Measurements from ENCODE around the gene ARG1.

Gene ARG1

DNA sequence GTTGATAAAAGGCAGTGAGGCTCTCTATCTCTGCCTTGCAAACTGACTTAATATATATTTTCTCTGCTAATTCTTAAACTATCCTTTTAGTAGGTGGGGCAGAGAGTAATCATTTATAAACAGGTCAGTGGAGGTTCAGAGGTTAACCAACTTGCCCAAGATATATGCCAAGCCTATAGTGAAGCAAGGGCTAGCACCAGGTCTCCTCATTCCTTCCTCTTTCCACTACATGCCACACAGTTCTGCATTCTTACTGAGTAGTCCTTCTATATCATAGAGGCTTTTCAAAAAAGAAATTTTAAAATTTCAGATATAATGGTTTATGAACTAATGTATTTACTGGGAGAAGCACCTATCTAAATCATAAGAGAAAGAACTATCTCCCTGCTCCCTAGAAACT lies 8.5 kb downstream of the ARG1 start:
- DNase-seq (ENCODE audit: low read depth, low spot score): no peak

GRCh38 chr6:131586543-131586942 lies 13.5 kb downstream of the ARG1 start:
- DNase-seq (ENCODE audit: low read depth, low spot score): no peak

DNA sequence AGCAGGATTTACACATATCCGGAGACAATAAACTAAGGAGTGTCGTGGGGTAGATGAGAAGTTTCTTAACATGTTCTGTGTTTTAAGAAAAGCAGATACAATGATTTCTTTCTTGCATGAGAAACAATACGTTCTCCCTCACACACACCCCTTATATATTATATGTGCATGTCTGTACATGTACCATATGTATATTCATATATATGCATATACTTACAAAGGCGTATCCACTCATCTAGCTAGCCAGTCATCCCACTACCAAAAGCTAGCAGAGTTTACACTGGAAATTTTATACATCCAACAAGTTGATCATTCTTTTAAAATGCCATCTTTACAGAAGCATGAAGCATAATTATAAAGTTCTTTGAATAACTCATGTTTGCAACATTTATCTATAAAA lies 14.9 kb downstream of the ARG1 start:
- DNase-seq (ENCODE audit: low read depth, low spot score): no peak

DNA sequence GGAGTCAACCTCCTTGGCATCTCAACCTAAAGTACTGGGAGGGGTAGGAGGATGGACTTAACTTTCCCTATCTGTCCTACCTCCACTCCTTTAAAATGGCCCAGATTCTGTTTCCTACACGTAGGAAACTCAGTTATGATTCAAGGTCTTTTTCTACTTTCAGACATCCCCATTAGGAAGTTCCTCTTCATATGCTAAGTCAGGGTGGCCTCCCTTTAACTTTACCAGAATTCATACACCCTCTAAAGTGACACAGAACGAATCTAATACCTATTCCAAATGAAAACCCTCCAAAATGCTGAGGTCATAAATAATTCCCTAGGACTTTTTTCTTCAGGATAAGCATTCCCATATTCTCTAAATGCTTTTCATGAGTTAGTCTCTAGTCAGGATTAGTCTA lies 15.6 kb downstream of the ARG1 start:
- no peak for DNase-seq (ENCODE audit: low read depth, low spot score)

DNA sequence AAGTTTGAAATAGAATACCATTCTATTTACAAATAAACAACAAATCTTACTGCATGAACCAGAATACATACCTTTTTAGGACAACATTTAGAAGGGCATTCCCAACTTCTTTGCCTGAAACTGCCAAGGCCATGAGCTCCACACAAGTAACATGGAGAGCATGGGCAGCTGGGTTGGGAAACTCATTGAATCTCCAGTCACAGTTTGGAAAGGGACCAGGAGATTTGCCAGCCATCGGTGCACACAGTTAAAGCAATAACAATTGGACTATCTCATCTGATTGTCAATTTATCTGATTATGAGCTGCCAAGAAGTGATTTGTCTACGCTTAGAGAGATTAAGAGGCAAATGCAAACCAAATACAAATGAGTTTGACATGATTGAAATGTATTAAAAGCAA lies 19.9 kb downstream of the ARG1 start:
- no peak for DNase-seq (ENCODE audit: low read depth, low spot score)

- DNase-seq (ENCODE audit: low read depth, low spot score): no peak
These were observed 21.0 kb downstream of the ARG1 start for GRCh38 chr6:131594074-131594473.

GRCh38 chr6:131597446-131597845 lies 24.4 kb downstream of the ARG1 start:
- no peak for DNase-seq (ENCODE audit: low read depth, low spot score)

- no peak for DNase-seq (ENCODE audit: low read depth, low spot score)
These were observed 27.7 kb downstream of the ARG1 start for GRCh38 chr6:131600716-131601115.

DNA sequence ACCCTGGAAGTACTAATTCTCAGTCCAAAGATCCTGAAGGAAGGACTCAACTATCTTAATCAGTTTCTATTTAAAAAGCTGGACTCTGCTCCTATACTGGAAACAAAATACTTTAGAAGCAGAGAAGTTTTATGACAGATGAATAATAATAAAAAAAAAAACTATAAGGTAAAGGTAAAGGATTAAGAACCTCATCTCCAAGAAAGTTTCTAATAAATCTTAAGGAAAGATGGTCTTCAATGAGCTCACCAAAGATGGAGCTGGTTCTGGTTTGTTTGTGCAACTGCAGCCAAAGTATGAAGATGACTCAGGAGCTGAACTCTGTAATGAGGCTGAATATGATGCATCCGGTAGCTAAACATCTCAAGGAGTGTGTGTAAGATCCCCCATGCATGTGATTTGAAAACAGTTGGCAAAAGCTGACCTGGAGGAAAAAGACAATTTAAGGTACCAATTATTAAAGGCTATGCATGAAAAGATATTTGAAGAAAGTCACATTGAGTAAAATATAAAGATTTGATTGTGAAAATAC lies 29.8 kb downstream of the ARG1 start:
- no peak for DNase-seq (ENCODE audit: low read depth, low spot score)

GRCh38 chr6:131613296-131613925 lies 40.4 kb downstream of the ARG1 start:
- DNase-seq (ENCODE audit: low read depth, low spot score): no peak

DNA sequence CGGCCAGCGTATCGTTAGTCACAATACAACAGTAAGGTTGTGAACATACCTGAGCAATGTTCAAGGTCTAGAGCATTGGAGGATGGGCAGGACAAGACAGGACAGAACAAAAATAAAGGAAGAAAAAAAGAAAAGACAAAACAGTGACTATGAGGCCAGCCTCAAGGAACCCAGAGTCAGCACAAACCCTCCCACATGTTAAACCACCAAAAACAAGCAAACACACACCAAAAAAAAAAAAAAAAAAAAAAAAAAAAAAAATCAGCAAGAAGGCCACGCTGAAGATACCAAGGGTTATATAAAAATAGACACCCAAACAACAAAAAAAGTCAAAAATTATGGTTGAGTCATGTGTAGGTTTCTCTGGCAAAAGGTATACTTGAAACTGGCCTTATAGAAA lies 42.2 kb downstream of the ARG1 start:
- DNase-seq (ENCODE audit: low read depth, low spot score): no peak

DNA sequence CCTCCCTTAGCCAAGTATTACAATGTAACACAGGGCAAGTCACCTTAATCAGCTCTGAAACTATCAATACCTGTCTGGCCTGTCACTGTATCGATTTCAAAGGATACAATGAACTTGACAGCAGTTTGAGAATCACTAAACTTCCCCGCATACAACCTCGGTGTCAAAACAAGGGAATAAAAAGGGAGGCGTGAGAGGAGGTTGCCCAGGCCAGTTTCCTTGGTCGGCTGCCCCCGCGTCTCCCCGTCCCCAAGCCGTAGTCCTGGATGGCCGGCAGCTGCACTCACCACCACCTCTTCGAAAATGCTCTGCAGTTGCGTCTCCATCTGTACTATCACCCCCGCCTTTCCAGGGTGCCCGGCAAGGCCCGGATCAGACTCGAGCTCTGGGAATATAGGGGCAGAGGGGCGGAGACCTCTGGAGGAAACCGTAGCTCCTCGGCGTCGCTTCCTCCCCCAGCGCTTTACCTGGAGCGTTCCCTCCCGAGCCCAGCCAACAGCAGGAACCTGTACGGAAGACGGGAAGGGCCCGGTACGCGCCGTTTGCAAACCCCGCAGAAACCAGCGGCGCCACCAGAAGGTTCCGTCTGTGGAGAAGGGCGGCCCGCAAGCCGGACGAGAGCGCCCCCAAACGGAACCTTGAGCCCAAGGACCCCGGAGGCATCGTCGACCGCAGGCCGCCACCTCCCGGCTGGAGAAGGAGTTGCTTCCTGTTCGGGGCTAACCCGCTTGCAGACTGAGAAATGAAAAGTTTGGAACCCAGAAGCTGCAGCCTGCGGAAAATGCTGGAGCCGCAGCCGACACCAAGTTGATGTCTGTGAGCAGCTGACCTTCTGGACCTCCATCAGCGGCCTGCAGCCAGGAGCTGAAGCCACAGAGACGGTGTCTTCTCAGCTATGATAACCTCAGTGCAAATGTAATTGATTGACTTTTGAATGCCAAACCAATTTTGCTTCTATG lies 55.0 kb downstream of the ARG1 start, which contains the start of gene MED23:
Gene MED23, minus strand, starts transcription at position 519 of the 959 bp plus-strand sequence. Its CDS starts 193 bp downstream, at position 326.
- peak; percentile 99 for DNase-seq (ENCODE audit: low read depth, low spot score)

DNA sequence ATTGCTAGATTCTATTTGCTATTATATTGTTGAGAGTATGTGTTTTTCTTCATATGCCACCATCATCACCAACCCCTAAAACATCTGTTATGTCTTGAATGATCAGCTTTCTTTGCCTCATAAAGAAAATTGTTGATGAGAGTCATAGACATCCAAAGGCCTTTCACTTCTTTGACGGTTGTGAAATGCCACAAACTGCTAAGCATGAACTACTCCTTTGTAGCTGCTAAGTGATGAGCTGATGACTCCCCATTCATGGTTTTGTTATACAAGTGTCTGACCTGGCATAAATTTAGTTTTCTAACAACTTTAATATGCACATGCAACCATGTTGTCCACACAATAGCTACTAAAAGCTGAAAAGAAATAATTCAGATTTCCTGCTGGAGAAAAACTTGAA lies 55.7 kb downstream of the ARG1 start:
- no peak for DNase-seq (ENCODE audit: low read depth, low spot score)

DNA sequence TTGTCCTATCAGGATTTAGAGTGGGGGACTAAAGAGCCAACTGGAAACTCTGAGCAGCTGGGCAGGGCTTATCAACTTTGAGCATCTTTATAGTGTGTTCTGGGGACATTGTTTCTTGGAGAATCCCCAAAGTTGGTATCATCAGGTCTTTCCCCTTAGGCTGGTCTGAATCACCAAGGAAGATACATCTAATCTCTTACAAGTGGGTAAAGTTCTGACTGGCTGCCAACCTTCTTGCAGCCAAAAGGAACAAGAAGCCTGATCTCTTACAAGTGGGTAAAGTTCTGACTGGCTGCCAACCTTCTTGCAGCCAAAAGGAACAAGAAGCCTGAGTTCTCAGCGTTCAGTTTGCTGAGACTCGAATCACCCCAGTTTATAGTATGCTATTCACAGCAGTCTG lies 56.6 kb downstream of the ARG1 start:
- no peak for DNase-seq (ENCODE audit: low read depth, low spot score)

GRCh38 chr6:131631625-131632289 lies 58.7 kb downstream of the ARG1 start:
- DNase-seq (ENCODE audit: low read depth, low spot score): peak; percentile 70
